GM23248 (cell line): ENCODE measurements around the gene AP4E1. TPM values are rescaled to one million over a fixed set of nuclear protein-coding genes. Genes with fewer than 3 reads are reported as not detected.
"Not testable (repeated sequence)": the region's sequence is repeated elsewhere in the genome, so short reads cannot be mapped to it uniquely, and the experiment has no call there.

Source experiments
- DNase-seq: peaks from one replicate; pipeline ENCODE4 v3.0.0-alpha.2; 2015
- H2AFZ ChIP-seq: fragments of 200-600 bp; sonication (generic); 2 replicates; pipeline ENCODE4 v1.6.1; 2016; ENCODE audit warnings: antibody characterized with exemption
- H3F3A ChIP-seq: fragments of 200-600 bp; sonication (generic); 2 replicates; pipeline ENCODE4 v1.6.1; 2016; ENCODE audit warnings: mild to moderate bottlenecking, antibody characterized with exemption, mixed run types; ENCODE audit not compliant: insufficient read depth
- H3K27ac ChIP-seq: fragments of 200-600 bp; sonication (generic); 2 replicates; pipeline ENCODE4 v1.5.1; 2016; ENCODE audit warnings: mild to moderate bottlenecking
- H3K27me3 ChIP-seq: fragments of 200-600 bp; sonication (generic); replicated peaks from 2 replicates; pipeline ENCODE4 v1.6.1; 2016; ENCODE audit warnings: mild to moderate bottlenecking; ENCODE audit not compliant: insufficient read depth
- H3K36me3 ChIP-seq: fragments of 200-600 bp; sonication (generic); 2 replicates; pipeline ENCODE4 v1.6.1; 2016; ENCODE audit warnings: low read depth, mild to moderate bottlenecking
- H3K4me1 ChIP-seq: fragments of 200-600 bp; sonication (generic); 2 replicates; pipeline ENCODE4 v1.6.1; 2016; ENCODE audit warnings: mild to moderate bottlenecking; ENCODE audit not compliant: insufficient read depth
- H3K4me2 ChIP-seq: fragments of 200-600 bp; sonication (generic); one replicate; pipeline ENCODE4 v1.6.1; 2016; ENCODE audit warnings: mild to moderate bottlenecking; ENCODE audit not compliant: unreplicated experiment
- H3K4me3 ChIP-seq: fragments of 200-600 bp; sonication (generic); 2 replicates; pipeline ENCODE4 v1.5.1; 2016; ENCODE audit warnings: mild to moderate bottlenecking
- H3K79me2 ChIP-seq: fragments of 200-600 bp; sonication (generic); 2 replicates; pipeline ENCODE4 v1.6.1; 2016; ENCODE audit warnings: mild to moderate bottlenecking; ENCODE audit not compliant: insufficient read depth
- H3K9ac ChIP-seq: fragments of 200-600 bp; sonication (generic); 2 replicates; pipeline ENCODE4 v1.6.1; 2016; ENCODE audit warnings: mild to moderate bottlenecking
- H3K9me2 ChIP-seq: fragments of 200-600 bp; sonication (generic); 2 replicates; pipeline ENCODE4 v1.6.1; 2016; ENCODE audit warnings: mixed run types, mild to moderate bottlenecking, moderate library complexity; ENCODE audit not compliant: insufficient read depth
- H3K9me3 ChIP-seq: fragments of 200-600 bp; sonication (generic); one replicate; pipeline ENCODE4 v1.6.1; 2017; ENCODE audit warnings: low read depth
- H4K20me1 ChIP-seq: fragments of 200-600 bp; sonication (generic); 2 replicates; pipeline ENCODE4 v1.6.0; 2016; ENCODE audit not compliant: insufficient read depth
- EZH2 ChIP-seq: fragments of 200-600 bp; sonication (generic); IDR thresholded peaks from 2 replicates; pipeline ENCODE4 v1.6.1; 2018; ENCODE audit warnings: antibody characterized with exemption, mild to moderate bottlenecking; ENCODE audit not compliant: insufficient read depth, poor library complexity, severe bottlenecking
- EZH2phosphoT487 ChIP-seq: fragments of 200-600 bp; sonication (generic); IDR thresholded peaks from 2 replicates; pipeline ENCODE4 v1.6.1; 2018; ENCODE audit warnings: antibody characterized with exemption, moderate library complexity, mild to moderate bottlenecking, low read depth; ENCODE audit not compliant: insufficient read depth
- WGBS, 2 experiments: methylation state at CpG; one replicate each; pipeline ENCODE4 v1.1.6; 2015 to 2017; ENCODE audit warnings: low lambda C conversion rate in 2 of 2, low coverage in 1 of 2; ENCODE audit errors: missing lambda C conversion rate in 2 of 2; 5-methylcytosine and 5-hydroxymethylcytosine counted together
- in situ Hi-C: fragments of 300-500 bp; cut with MboI; formaldehyde crosslinking; loops from 2 replicates; pipeline ENCODE4 v1.15.0; 2020
- polyA plus RNA-seq: library from polyadenylated mRNA; unstranded; fragments of >200 nt; fragmentation: Nextera tagmentation; extraction: Ambion mirVana; gene quantifications from 2 replicates; pipeline ENCODE4 v1.2.1, GENCODE V29; 2016
- total RNA-seq: library from RNA; depleted of rRNA; stranded (reverse); fragments of >200 nt; shearing (Covaris generic); gene quantifications from 2 replicates; pipeline ENCODE4 v1.2.3, GENCODE V29; 2014

The AP4E1 gene
- total and polyA plus RNA-seq, 2 experiments from 2014 or later = 6.2 to 15.0 TPM

- no peaks in the 10 kb centered on the region for H3K4me1 ChIP-seq
- TF ChIP-seq EZH2phosphoT487 = no peak
- no peak for TF ChIP-seq EZH2
- H3K4me3 ChIP-seq = no peak overlapping the region
- H3K27me3 ChIP-seq = no peaks in the 10 kb centered on the region
- H3K79me2 ChIP-seq = no peaks in the 10 kb centered on the region
- no peak overlapping the region for H3K27ac ChIP-seq
- no peaks in the 10 kb centered on the region for H3K9me3 ChIP-seq
- 73 to 74% methylated on average over 5 of the region's 5 CpGs for WGBS, 2 experiments
- H3K4me2 ChIP-seq = no peak overlapping the region
- in situ Hi-C loops = no loop called here
- no peak overlapping the region for H3K9ac ChIP-seq
- H2AFZ ChIP-seq = no peak overlapping the region
- H3F3A ChIP-seq = no peaks in the 10 kb centered on the region
- no peak for DNase-seq
- no peaks in the 10 kb centered on the region for H3K9me2 ChIP-seq
- no peaks in the 10 kb centered on the region for H3K36me3 ChIP-seq
- no peaks in the 10 kb centered on the region for H4K20me1 ChIP-seq
Observed at GRCh38 chr15:50865515-50866353, 42.7 kb upstream of the AP4E1 start.

GRCh38 chr15:50871832-50872231 is 36.7 kb upstream of the AP4E1 start:
- 89 to 90% methylated on average over 1 of the region's 1 CpG for WGBS, 2 experiments
- Histone ChIP-seq H3K9ac (no peak overlapping the region), H3K27me3 (no peaks in the 10 kb centered on the region), H3K4me1 (no peaks in the 10 kb centered on the region), H3K79me2 (no peaks in the 10 kb centered on the region), H3K4me2 (no peak overlapping the region), H3F3A (no peaks in the 10 kb centered on the region), H3K4me3 (no peak overlapping the region), H3K36me3 (no peaks in the 10 kb centered on the region), H3K27ac (no peak overlapping the region), H2AFZ (no peak overlapping the region), H3K9me3 (no peaks in the 10 kb centered on the region), H4K20me1 (no peaks in the 10 kb centered on the region), H3K9me2 (no peaks in the 10 kb centered on the region)
- DNase-seq = no peak
- in situ Hi-C loops = no loop called here
- TF ChIP-seq EZH2 = no peak
- TF ChIP-seq EZH2phosphoT487 = no peak

GRCh38 chr15:50872832-50873426 is 35.6 kb upstream of the AP4E1 start:
- H3K9me2 ChIP-seq = no peaks in the 10 kb centered on the region
- H3K4me3 ChIP-seq = no peak overlapping the region
- TF ChIP-seq EZH2phosphoT487 (no peak), EZH2 (no peak)
- H3K9ac ChIP-seq = no peak overlapping the region
- no peaks in the 10 kb centered on the region for H3K79me2 ChIP-seq
- H3F3A ChIP-seq = peaks cover 6% of the 10 kb centered on the region; the same call in 1 of the 2 replicates
- no peak overlapping the region for H3K27ac ChIP-seq
- no peaks in the 10 kb centered on the region for H4K20me1 ChIP-seq
- in situ Hi-C loops = no loop called here
- no peaks in the 10 kb centered on the region for H3K9me3 ChIP-seq
- H3K4me2 ChIP-seq = no peak overlapping the region
- no peaks in the 10 kb centered on the region for H3K27me3 ChIP-seq
- no peaks in the 10 kb centered on the region for H3K36me3 ChIP-seq
- peaks cover 6% of the 10 kb centered on the region for H3K4me1 ChIP-seq
- no peak for DNase-seq
- H2AFZ ChIP-seq = no peak overlapping the region
- whole genome bisulfite sequencing, 2 experiments = 69 to 70% methylated on average over 3 of the region's 3 CpGs

- H3K4me1 ChIP-seq = peaks cover 8% of the 10 kb centered on the region
- DNase-seq = no peak
- no peaks in the 10 kb centered on the region for H3K9me2 ChIP-seq
- H3K27me3 ChIP-seq = no peaks in the 10 kb centered on the region
- no peaks in the 10 kb centered on the region for H4K20me1 ChIP-seq
- H3K9me3 ChIP-seq = no peaks in the 10 kb centered on the region
- no peaks in the 10 kb centered on the region for H3K36me3 ChIP-seq
- H3K79me2 ChIP-seq = no peaks in the 10 kb centered on the region
- H3K9ac ChIP-seq = no peak overlapping the region
- H3K4me3 ChIP-seq = no peak overlapping the region
- H3F3A ChIP-seq = peaks cover 6% of the 10 kb centered on the region; the same call in 1 of the 2 replicates
- H3K4me2 ChIP-seq = no peak overlapping the region
- no peak overlapping the region for H3K27ac ChIP-seq
- TF ChIP-seq EZH2phosphoT487 (no peak), EZH2 (no peak)
- no peak overlapping the region for H2AFZ ChIP-seq
- 85 to 87% methylated on average over 7 to 9 of the region's 9 CpGs for WGBS, 2 experiments
- in situ Hi-C loops = no loop called here
Observed at GRCh38 chr15:50873935-50874361, 34.5 kb upstream of the AP4E1 start.

- H3K27me3 ChIP-seq, H3K9me3 ChIP-seq, in situ Hi-C loops, H4K20me1 ChIP-seq, DNase-seq, H3K4me3 ChIP-seq, H3K9me2 ChIP-seq, H3K4me2 ChIP-seq, H3K36me3 ChIP-seq, H3K27ac ChIP-seq, H3K79me2 ChIP-seq, H3K9ac ChIP-seq: not testable (repeated sequence)
- WGBS, 2 experiments = 96% methylated on average over 3 of the region's 3 CpGs; no CpG with 5 or more reads in 1 of the 2 experiments
- Histone ChIP-seq H3F3A (peaks cover 11% of the 10 kb centered on the region), H3K4me1 (peaks cover 19% of the 10 kb centered on the region), H2AFZ (peak overlapping the region; percentile 36; the same call in 1 of the 2 replicates)
Observed at GRCh38 chr15:50875238-50875637, 33.2 kb upstream of the AP4E1 start.
